WTC11 (cell line): ENCODE results near the gene SRPK1. TPM values are rescaled to one million over a fixed set of nuclear protein-coding genes. Genes with fewer than 3 reads are reported as not detected.

Experiments
- ATAC-seq: fragments of 200-7000 bp; cut with Tn5 transposase; 2 replicates; pipeline ENCODE4 v1.10.0; 2021; ENCODE audit warnings: mild to moderate bottlenecking, moderate library complexity
- CTCF ChIA-PET: fragments of 300-600 bp; sonication (Branson Sonifier 250); formaldehyde crosslinking; loops from one replicate; lab custom pipeline; 2021; ENCODE audit warnings: antibody characterized with exemption; lab: Charles Lee
- POLR2A ChIA-PET: fragments of 350-600 bp; sonication (Branson Sonifier 250); formaldehyde crosslinking; loops from one replicate; lab custom pipeline; 2021; ENCODE audit warnings: antibody characterized with exemption; lab: Charles Lee
- DNase-seq: peaks from one replicate; pipeline ENCODE4 v3.0.0; 2021; ENCODE audit warnings: low spot score
- H3K27ac Mint-ChIP-seq: 2 replicates; pipeline ENCODE4 v1.8.0; 2021; ENCODE audit warnings: mixed read lengths
- H3K27me3 Mint-ChIP-seq: 2 replicates; pipeline ENCODE4 v1.8.0; 2021; ENCODE audit warnings: low read depth, mild to moderate bottlenecking, moderate library complexity, mixed read lengths
- H3K36me3 Mint-ChIP-seq: 2 replicates; pipeline ENCODE4 v1.8.0; 2021; ENCODE audit warnings: mixed read lengths
- H3K4me1 Mint-ChIP-seq: 2 replicates; pipeline ENCODE4 v1.8.0; 2022; ENCODE audit warnings: mixed read lengths
- H3K4me3 Mint-ChIP-seq: 2 replicates; pipeline ENCODE4 v1.8.0; 2021; ENCODE audit warnings: mild to moderate bottlenecking, moderate library complexity, mixed read lengths
- H3K9me3 Mint-ChIP-seq: 2 replicates; pipeline ENCODE4 v1.8.0; 2021; ENCODE audit warnings: mixed read lengths
- ATF6 ChIP-seq: sonication (generic); formaldehyde crosslinking; IDR thresholded peaks from 2 replicates; pipeline ENCODE4 v1.8.1; 2023; ENCODE audit warnings: mild to moderate bottlenecking, missing genetic modification reagents
- CDX4 ChIP-seq: fragments of 250-450 bp; sonication (Bioruptor Pico); IDR thresholded peaks from 2 replicates; pipeline ENCODE4 v1.9.0; 2021; ENCODE audit warnings: moderate library complexity, mild to moderate bottlenecking, inconsistent platforms, borderline replicate concordance
- CTCF ChIP-seq: fragments of 200-600 bp; IDR thresholded peaks from 2 replicates; pipeline ENCODE4 v1.8.0; 2022; ENCODE audit warnings: antibody characterized with exemption
- E2F1 ChIP-seq: sonication (generic); formaldehyde crosslinking; IDR thresholded peaks from 2 replicates; pipeline ENCODE4 v1.8.0; 2022; ENCODE audit warnings: mild to moderate bottlenecking, missing genetic modification reagents
- E2F5 ChIP-seq: sonication (generic); formaldehyde crosslinking; IDR thresholded peaks from 2 replicates; pipeline ENCODE4 v1.8.1; 2022; ENCODE audit warnings: mild to moderate bottlenecking, moderate library complexity, missing genetic modification reagents
- FOXP1 ChIP-seq: sonication (generic); formaldehyde crosslinking; IDR thresholded peaks from 2 replicates; pipeline ENCODE4 v1.8.0; 2022; ENCODE audit warnings: missing genetic modification reagents, mild to moderate bottlenecking, moderate library complexity, borderline replicate concordance
- FOXP4 ChIP-seq: sonication (generic); formaldehyde crosslinking; IDR thresholded peaks from 2 replicates; pipeline ENCODE4 v1.8.0; 2022; ENCODE audit warnings: mild to moderate bottlenecking, missing genetic modification reagents
- KAT7 ChIP-seq: sonication (generic); formaldehyde crosslinking; IDR thresholded peaks from 2 replicates; pipeline ENCODE4 v1.8.1; 2023; ENCODE audit warnings: missing genetic modification reagents, mild to moderate bottlenecking, borderline replicate concordance
- MLX ChIP-seq: sonication (generic); formaldehyde crosslinking; IDR thresholded peaks from 2 replicates; pipeline ENCODE4 v1.8.1; 2023; ENCODE audit warnings: mild to moderate bottlenecking, missing genetic modification reagents, moderate library complexity
- MYBL2 ChIP-seq: sonication (generic); formaldehyde crosslinking; IDR thresholded peaks from 2 replicates; pipeline ENCODE4 v1.8.1; 2023; ENCODE audit warnings: mild to moderate bottlenecking, moderate library complexity, missing genetic modification reagents
- NR3C1 ChIP-seq: sonication (generic); formaldehyde crosslinking; conservative IDR thresholded peaks from 2 replicates; pipeline ENCODE4 v1.8.1; 2023; ENCODE audit warnings: low read depth, mild to moderate bottlenecking, missing genetic modification reagents
- PREB ChIP-seq: sonication (generic); formaldehyde crosslinking; IDR thresholded peaks from 2 replicates; pipeline ENCODE4 v1.8.1; 2022; ENCODE audit warnings: mild to moderate bottlenecking, missing genetic modification reagents, moderate library complexity, borderline replicate concordance
- SOX15 ChIP-seq: fragments of 250-450 bp; sonication (Bioruptor Pico); IDR thresholded peaks from 2 replicates; pipeline ENCODE4 v1.9.0; 2021; ENCODE audit warnings: mild to moderate bottlenecking
- TCF7 ChIP-seq: sonication (generic); formaldehyde crosslinking; IDR thresholded peaks from 2 replicates; pipeline ENCODE4 v1.8.0; 2022; ENCODE audit warnings: mild to moderate bottlenecking, low read depth, missing genetic modification reagents, moderate library complexity
- TEAD1 ChIP-seq: sonication (generic); formaldehyde crosslinking; IDR thresholded peaks from 2 replicates; pipeline ENCODE4 v1.8.0; 2022; ENCODE audit warnings: mild to moderate bottlenecking, missing genetic modification reagents
- ZNF232 ChIP-seq: sonication (generic); formaldehyde crosslinking; IDR thresholded peaks from 2 replicates; pipeline ENCODE4 v1.8.0; 2022; ENCODE audit warnings: mild to moderate bottlenecking, missing genetic modification reagents
- ZNF396 ChIP-seq: fragments of 250-450 bp; sonication (Bioruptor Pico); IDR thresholded peaks from 2 replicates; pipeline ENCODE4 v1.8.0; 2021; ENCODE audit warnings: mild to moderate bottlenecking, moderate library complexity, borderline replicate concordance
- total RNA-seq: library from RNA; stranded (reverse); gene quantifications from 3 replicates; pipeline ENCODE4 v1.2.3, GENCODE V29; 2021

SRPK1 gene
- total RNA-seq, 1 experiment from 2014 or later: 100.0 TPM

GRCh38 chr6:35839019-35839418 lies 81.9 kb downstream of the SRPK1 start (continued):
- TF ChIP-seq ATF6 (CRISPR knock-in tag): no peak
- TF ChIP-seq PREB (CRISPR knock-in tag): no peak
- no peak for TF ChIP-seq E2F5
- TF ChIP-seq CDX4 (CRISPR knock-in tag): no peak
- TF ChIP-seq MLX: no peak
- TF ChIP-seq ZNF396 (CRISPR knock-in tag): no peak
- TF ChIP-seq, all 79 proteins: peak for 0

GRCh38 chr6:35833536-35833935 lies 87.4 kb downstream of the SRPK1 start:
- POLR2A ChIA-PET: no interaction called here
- Mint-ChIP-seq H3K4me1 (no peaks in the 10 kb centered on the region), H3K9me3 (peaks cover 5% of the 10 kb centered on the region; the same call in 1 of the 2 replicates), H3K27ac (no peak overlapping the region), H3K36me3 (peaks cover 38% of the 10 kb centered on the region), H3K4me3 (no peak overlapping the region), H3K27me3 (no peaks in the 10 kb centered on the region)
- DNase-seq (no peak), ATAC-seq (no peak)
- CTCF ChIA-PET: no interaction called here
- TF ChIP-seq MYBL2 (no peak), FOXP1 (CRISPR knock-in tag) (no peak), TEAD1 (CRISPR knock-in tag) (no peak), SOX15 (no peak), TCF7 (no peak), CDX4 (CRISPR knock-in tag) (no peak), E2F1 (no peak), CTCF (no peak), KAT7 (CRISPR knock-in tag) (no peak), NR3C1 (no peak), FOXP4 (CRISPR knock-in tag) (no peak), ZNF232 (CRISPR knock-in tag) (no peak)
